Ovary (tissue), 9 donors: ENCODE data around the gene CSTA. TPM values are rescaled to one million over a fixed set of nuclear protein-coding genes. Genes with fewer than 3 reads are reported as not detected.

ENCODE experiments used
- DNase-seq, 5 donors: peaks; one replicate each; pipeline ENCODE4 v3.0.0-alpha.2; 2019 to 2020
- H3K27ac ChIP-seq, 2 donors: fragments of 200-600 bp; one replicate each; pipeline versions ENCODE4 v1.5.1 to v1.8.0; 2019 to 2022
- H3K27me3 ChIP-seq: fragments of 200-600 bp; one replicate; pipeline ENCODE4 v1.8.0; 2022
- H3K36me3 ChIP-seq: fragments of 200-600 bp; sonication (generic); one replicate; pipeline ENCODE4 v1.5.1; 2019
- H3K4me1 ChIP-seq: one replicate; pipeline ENCODE4 v1.8.1; 2013; ENCODE audit warnings: mild to moderate bottlenecking, moderate library complexity; ENCODE audit not compliant: insufficient read depth
- H3K4me3 ChIP-seq: fragments of 200-600 bp; sonication (generic); one replicate; pipeline ENCODE4 v1.5.1; 2017
- H3K9me3 ChIP-seq, 2 donors: fragments of 200-600 bp in 1 of 2; sonication (generic) in 1 of 2; one replicate each; pipeline versions ENCODE4 v1.5.1 to v1.8.1; 2013 to 2019; ENCODE audit warnings: mild to moderate bottlenecking in 1 of 2, moderate library complexity in 1 of 2
- EP300 ChIP-seq: sonication (generic); formaldehyde crosslinking; IDR thresholded peaks from one replicate; pipeline ENCODE4 v1.6.1; 2017; ENCODE audit warnings: antibody characterized with exemption
- POLR2A ChIP-seq: fragments of 450-650 bp; IDR thresholded peaks from one replicate; pipeline ENCODE4 v1.6.1; 2017; ENCODE audit warnings: antibody characterized with exemption, mild to moderate bottlenecking, moderate library complexity
- WGBS, 3 donors: extraction: QIAGEN DNeasy Blood & Tissue Kit in 1 of 3; methylation state at CpG; one replicate each; pipeline versions ENCODE4 v1.1.5 to v1.1.7; 2013 to 2017; 5-methylcytosine and 5-hydroxymethylcytosine counted together
- intact Hi-C, 4 donors: fragments of 100-400 bp; cut with DNase I; formaldehyde crosslinking; loops; one replicate each; pipeline versions ENCODE4 v1.11.0 to v1.15.1; 2022 to 2023
- polyA plus RNA-seq, 2 donors: library from polyadenylated mRNA; stranded (reverse); fragments of 200-250 nt in 1 of 2; fragments of 350-450 nt in 1 of 2; fragmentation: Illumina TruSeq in 1 of 2; extraction: RNeasy Lipid Tissue Mini Kit (QIAGEN cat#74804) in 1 of 2; gene quantifications; one replicate each; pipeline ENCODE4 v1.2.3, GENCODE V29; 2013 to 2014
- total RNA-seq, 7 donors: library from RNA; depleted of rRNA in 2 of 7; stranded (reverse); fragments of >200 nt in 2 of 7; fragmentation: NEBNext Ultra II Directional in 3 of 7; extraction: Animal tissue kit (Norgen Biotek cat#: 25700) in 3 of 7; gene quantifications; one replicate each; pipeline versions ENCODE4 v1.1.0 to v1.2.4, GENCODE V29; 2016 to 2023
- TF ChIP-seq, protein P1 (sequence below), 3 donors: fragments of 450-650 bp in 2 of 3; fragments of 200-600 bp in 1 of 3; IDR thresholded peaks; one replicate each; pipeline versions ENCODE4 v1.5.1 to v1.8.0; 2016 to 2022; ENCODE audit warnings: antibody characterized with exemption in 3 of 3, mild to moderate bottlenecking in 1 of 3
- donor health status: DM: no; HTN: no; CAD: no; lungs with moderate emphysema.
- donor health status: DM: no; HTN: no; CAD: no.
- donor health status: Bipolar disorder and iron deficiency.
- donor health status: DM: yes; HTN: yes; CAD: no.
- donor health status: DM: no; HTN: no; CAD: no.
- donor health status: DM: yes; HTN: yes; CAD: no.

CSTA gene
- total and polyA plus RNA-seq, 9 donors: 5.8 to 43.9 (median 13.2) TPM

DNA sequence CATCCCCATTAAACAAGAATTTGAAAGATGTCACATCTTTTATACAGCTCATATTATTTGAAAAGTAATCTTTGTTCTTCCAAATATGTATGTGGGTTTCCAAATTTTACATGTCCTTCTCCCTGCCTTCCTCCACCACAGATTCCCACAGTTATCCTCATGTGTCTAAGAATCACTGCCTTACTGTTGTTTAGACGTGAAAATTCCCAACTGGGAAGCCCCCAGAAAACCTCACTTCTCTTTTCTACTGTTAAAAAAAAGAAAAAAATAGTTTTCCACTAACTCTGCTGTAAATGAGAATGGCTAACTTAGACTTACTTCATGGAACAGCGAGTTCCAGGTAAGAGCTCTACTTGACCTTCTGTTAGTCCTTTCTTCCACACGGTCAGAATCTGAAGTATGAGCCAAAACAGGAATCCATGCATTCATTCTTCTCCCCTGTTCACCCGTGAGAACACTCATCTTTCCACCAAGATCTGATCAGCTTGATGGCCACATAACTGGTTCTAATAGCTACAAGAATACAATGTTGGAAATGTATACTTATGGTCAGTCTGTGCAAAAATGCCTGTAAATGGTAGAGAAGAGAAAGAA lies 17.9 kb upstream of the CSTA start:
- Histone ChIP-seq H3K4me3 (no peak overlapping the region), H3K9me3 (no peaks in the 10 kb centered on the region), H3K36me3 (no peaks in the 10 kb centered on the region), H3K4me1 (peaks cover 2% of the 10 kb centered on the region), H3K27me3 (no peaks in the 10 kb centered on the region), H3K27ac (no peak overlapping the region)
- TF ChIP-seq EP300: no peak
- TF ChIP-seq POLR2A: no peak
- TF ChIP-seq, protein P1, sequence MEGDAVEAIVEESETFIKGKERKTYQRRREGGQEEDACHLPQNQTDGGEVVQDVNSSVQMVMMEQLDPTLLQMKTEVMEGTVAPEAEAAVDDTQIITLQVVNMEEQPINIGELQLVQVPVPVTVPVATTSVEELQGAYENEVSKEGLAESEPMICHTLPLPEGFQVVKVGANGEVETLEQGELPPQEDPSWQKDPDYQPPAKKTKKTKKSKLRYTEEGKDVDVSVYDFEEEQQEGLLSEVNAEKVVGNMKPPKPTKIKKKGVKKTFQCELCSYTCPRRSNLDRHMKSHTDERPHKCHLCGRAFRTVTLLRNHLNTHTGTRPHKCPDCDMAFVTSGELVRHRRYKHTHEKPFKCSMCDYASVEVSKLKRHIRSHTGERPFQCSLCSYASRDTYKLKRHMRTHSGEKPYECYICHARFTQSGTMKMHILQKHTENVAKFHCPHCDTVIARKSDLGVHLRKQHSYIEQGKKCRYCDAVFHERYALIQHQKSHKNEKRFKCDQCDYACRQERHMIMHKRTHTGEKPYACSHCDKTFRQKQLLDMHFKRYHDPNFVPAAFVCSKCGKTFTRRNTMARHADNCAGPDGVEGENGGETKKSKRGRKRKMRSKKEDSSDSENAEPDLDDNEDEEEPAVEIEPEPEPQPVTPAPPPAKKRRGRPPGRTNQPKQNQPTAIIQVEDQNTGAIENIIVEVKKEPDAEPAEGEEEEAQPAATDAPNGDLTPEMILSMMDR (IDR thresholded peaks at IDR 0.05): no peak
- 76 to 82% (median 76%) methylated on average over 4 of the region's 4 CpGs for WGBS, 3 donors
- intact Hi-C loops: no loop called here
- DNase-seq: no peak

DNA sequence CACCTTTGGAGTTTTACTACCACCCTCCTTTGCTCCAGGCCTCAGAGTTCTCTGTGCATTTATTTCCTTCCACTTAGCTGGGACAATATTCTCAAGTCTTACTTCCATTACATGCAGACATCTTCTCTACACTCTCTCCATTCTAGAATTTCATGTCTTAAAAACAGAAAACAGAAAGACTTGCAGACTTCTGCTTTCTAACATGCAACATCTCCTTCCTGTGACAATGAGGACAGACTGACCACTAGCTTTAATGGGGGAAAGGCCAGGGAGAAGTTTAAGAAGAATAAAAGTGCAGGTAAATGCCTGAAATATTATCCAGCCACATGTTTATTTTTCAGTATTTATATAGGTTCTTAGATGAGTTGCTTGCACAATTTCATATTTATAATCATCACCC lies 17.1 kb upstream of the CSTA start:
- intact Hi-C loops: no loop called here
- TF ChIP-seq POLR2A (no peak), EP300 (no peak)
- TF ChIP-seq, protein P1 (IDR thresholded peaks at IDR 0.05): no peak
- Histone ChIP-seq H3K4me3 (no peak overlapping the region), H3K27me3 (no peaks in the 10 kb centered on the region), H3K36me3 (no peaks in the 10 kb centered on the region), H3K9me3 (no peaks in the 10 kb centered on the region), H3K27ac (no peak overlapping the region), H3K4me1 (peaks cover 2% of the 10 kb centered on the region)
- no peak for DNase-seq

DNA sequence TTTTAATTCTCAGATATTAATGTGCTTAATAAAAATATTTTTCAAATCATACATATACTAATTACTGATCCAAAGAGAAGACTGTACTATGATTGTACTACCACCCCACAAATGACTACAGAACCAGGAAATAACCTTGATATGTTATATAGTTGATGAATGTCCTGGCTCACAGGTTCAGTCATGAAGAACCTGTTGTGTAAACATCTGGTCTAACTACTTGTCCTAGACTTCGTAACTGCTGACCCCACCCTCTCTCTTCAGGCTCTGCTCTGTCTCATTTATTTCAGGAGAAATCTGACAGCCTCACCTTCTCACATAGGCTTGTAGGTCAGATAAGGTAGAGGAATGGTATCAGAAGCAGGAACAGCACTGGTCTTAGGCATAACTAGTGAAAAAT lies 14.7 kb upstream of the CSTA start:
- TF ChIP-seq POLR2A (no peak), EP300 (no peak)
- TF ChIP-seq, protein P1 (IDR thresholded peaks at IDR 0.05): no peak
- Histone ChIP-seq H3K4me3 (no peak overlapping the region), H3K9me3 (no peaks in the 10 kb centered on the region), H3K27ac (no peak overlapping the region), H3K27me3 (no peaks in the 10 kb centered on the region), H3K36me3 (no peaks in the 10 kb centered on the region), H3K4me1 (peaks cover 2% of the 10 kb centered on the region)
- DNase-seq: no peak
- intact Hi-C loops: no loop called here
- WGBS, 3 donors: 35 to 50% (median 48%) methylated on average over 1 of the region's 1 CpG

DNA sequence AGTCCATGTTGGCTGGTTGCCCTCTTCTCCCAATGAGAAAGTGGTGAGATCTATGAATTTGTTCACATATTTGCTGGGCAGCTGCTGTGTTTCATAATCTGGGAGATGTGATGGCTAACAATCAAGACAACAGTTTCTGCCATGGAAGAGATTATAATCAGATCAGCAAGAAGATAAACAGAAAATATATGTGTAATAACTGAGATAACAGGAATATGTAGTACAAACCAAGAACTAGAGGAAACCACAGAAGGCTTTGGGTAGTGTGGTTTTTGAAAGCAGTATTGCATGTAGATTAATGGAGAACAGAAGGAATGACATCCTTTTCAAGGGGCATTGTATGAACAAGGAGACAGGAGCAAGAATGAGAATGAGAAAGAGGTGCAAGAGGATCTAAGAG lies 12.2 kb upstream of the CSTA start:
- Histone ChIP-seq H3K27me3 (no peaks in the 10 kb centered on the region), H3K27ac (no peak overlapping the region), H3K9me3 (no peaks in the 10 kb centered on the region), H3K36me3 (no peaks in the 10 kb centered on the region), H3K4me3 (no peak overlapping the region), H3K4me1 (no peaks in the 10 kb centered on the region)
- intact Hi-C loops: no loop called here
- TF ChIP-seq POLR2A: no peak
- TF ChIP-seq, protein P1 (IDR thresholded peaks at IDR 0.05): no peak
- no peak for TF ChIP-seq EP300
- DNase-seq: no peak
